GM18868 (cell line): ENCODE data around the gene HAGH.

Source experiments
- ATAC-seq: cut with Tn5 transposase; IDR thresholded peaks from one replicate; pipeline ENCODE4 v1.9.1; 2021; ENCODE audit warnings: mild to moderate bottlenecking, moderate library complexity; ENCODE audit not compliant: unreplicated experiment

The HAGH gene

DNA sequence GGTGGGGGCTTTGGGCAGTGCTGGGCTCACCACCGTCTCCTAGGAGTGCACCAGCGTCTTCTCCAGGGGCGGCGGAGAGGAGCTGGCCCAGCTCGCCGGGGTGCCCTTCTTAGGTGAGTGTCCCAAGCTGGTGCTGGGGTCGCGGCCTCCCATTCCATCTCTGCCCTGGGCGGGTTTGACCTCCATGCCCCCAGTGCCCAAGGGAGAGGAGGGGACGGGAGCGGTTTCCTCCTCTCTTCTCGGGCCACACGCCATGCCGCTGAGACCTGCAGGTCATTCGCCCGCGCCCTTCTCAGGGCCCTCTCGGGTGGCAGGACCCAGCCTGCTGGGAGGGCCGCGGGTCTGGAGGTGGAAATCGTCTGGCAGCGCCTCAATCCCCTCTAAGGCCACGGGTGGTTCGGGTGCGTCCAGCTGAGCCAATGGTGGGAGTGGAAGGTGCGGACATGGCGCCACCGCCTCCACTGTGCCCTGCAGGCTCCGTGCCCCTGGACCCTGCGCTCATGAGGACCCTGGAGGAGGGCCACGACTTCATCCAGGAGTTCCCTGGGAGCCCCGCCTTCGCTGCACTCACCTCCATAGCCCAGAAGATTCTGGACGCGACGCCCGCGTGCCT, 38.4 kb downstream of the HAGH start:
- no peak for ATAC-seq

GRCh38 chr16:1787322-1788094, 39.1 kb downstream of the HAGH start:
- no peak for ATAC-seq

GRCh38 chr16:1787056-1787321, 39.6 kb downstream of the HAGH start:
- no peak for ATAC-seq

GRCh38 chr16:1786242-1787055, 40.2 kb downstream of the HAGH start:
- no peak for ATAC-seq

DNA sequence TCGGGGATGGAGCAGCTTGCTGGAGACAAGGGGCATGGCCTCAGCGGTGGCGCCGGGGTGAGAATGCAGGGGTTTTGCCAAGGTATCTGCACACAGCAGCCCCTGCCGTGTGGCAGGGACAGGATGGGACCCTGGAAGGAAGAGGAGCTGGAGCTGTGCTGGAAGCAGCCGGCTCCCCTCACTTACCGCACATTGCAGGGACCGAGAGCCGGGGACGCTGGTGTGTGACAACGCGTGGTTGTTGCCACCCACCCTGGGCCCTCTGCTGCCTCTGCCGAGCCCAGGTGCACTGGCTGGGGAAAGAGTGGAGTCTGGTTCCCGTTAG, 40.8 kb downstream of the HAGH start:
- no peak for ATAC-seq

GRCh38 chr16:1784977-1785845, 41.4 kb downstream of the HAGH start:
- no peak for ATAC-seq

GRCh38 chr16:1782408-1783264, 44.0 kb downstream of the HAGH start, which contains the start of the genes NUBP2 and SPSB3:
NUBP2 (plus strand) TSS chr16:1782960; CDS start chr16:1783021, 61 bp downstream.
SPSB3 (minus strand) TSS chr16:1782571; CDS start chr16:1781483, 1,088 bp downstream.
- peak; percentile 84 for ATAC-seq

- ATAC-seq, result peak; percentile 4
Observed at GRCh38 chr16:1781758-1782407, 44.7 kb downstream of the HAGH start.

GRCh38 chr16:1781254-1781653, 45.4 kb downstream of the HAGH start:
- ATAC-seq, result no peak

- ATAC-seq, result no peak
Observed at GRCh38 chr16:1780677-1781072, 46.0 kb downstream of the HAGH start.

DNA sequence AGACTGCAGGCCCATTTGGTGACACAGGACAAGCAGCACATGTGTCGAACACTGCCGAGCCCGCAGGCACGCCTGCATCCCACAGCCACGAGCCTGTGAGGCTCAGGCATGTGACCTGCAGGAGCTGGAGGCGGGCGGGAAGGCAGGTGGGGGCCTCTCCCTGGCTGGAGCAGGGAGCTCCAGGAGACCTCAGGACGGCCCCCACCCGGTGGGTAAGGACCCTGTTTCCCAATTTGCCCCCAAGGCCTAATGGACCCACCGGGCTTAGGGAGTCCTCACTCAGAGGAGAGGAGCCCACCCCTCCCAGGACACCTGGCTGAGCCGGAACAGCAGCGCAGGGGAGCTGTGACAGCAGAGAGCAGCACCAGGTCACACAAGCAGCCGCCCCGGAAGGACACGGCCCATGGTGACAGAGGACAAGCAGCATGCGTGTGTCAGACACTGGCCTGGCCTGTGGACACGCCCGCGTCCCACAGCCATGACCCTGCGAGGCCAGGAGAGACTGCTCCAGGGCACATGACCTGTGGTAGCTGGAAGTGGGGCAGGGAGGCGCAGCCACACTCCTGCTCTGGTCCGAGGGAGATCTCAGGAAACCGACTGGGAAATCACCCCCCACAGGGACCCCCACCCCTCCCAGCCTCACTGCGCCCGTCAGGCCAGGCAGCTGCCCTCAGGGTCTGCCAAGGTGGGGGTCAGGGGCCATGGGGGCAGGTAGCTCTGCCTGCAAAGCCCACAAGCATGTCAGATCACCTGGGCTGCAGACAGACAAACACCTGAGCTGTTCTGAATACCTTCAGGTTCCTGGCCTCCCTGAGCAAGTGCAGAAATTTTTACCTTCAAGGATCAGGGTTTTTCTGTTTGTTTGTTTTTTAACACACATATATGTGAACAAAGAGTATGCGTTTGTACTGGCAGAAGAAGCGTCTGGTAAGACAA, 46.6 kb downstream of the HAGH start:
- ATAC-seq, result no peak

GRCh38 chr16:1779234-1779701, 47.4 kb downstream of the HAGH start:
- ATAC-seq, result no peak

- ATAC-seq, result no peak
Observed at GRCh38 chr16:1778200-1779179, 48.1 kb downstream of the HAGH start.

- ATAC-seq, result no peak
Observed at GRCh38 chr16:1777375-1778199, 49.0 kb downstream of the HAGH start.

DNA sequence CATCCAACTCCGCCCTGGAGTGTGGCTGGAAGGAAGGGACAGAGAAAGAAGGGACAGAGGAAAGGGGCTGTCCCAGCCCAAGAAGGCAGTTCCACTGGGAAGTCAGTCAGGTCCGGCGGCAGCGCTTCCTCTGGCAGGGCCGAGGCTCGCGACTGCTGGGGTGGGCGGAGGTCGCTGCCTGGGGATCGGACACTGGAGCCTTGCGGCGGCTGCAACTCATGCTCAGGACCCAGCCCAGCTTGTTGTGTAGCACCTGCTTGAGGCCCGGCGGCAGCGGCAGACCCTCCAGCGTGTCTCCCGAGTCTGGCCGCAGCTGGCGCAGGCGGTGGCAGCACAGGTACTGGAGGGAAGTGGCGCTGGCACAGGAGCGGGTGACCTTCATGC, 49.6 kb downstream of the HAGH start:
- ATAC-seq, result no peak

DNA sequence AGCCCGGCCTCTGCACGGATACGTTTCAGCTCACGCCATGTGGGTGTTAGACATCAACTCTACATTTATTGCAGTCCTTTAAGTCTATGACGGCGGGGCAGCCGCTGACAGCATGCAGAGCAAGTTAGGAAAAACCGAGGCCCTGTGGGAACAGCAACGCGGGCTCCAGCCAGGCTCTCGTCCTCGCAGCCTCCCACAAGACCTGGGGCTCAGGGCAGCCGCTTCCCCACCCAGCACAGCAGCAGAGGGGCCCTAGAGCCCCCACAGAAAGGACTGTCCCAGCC, 50.0 kb downstream of the HAGH start:
- no peak for ATAC-seq
